Iris pigment epithelial cell (primary cell): ENCODE data around the gene RPEL1.
A peak's percentile ranks its signal among the peaks of the same experiment; 100 is the strongest.
"Not testable (repeated sequence)": the region's sequence is repeated elsewhere in the genome, so short reads cannot be mapped to it uniquely, and the experiment has no call there.

Experiments
- DNase-seq: peaks from one replicate; pipeline ENCODE4 v3.0.0-alpha.2; 2011; ENCODE audit warnings: low read depth

RPEL1 gene

GRCh38 chr10:103245587-103245986 is at the start of gene RPEL1:
TSS of gene RPEL1 (plus strand) at chr10:103245887. CDS start at chr10:103245997, 110 bp downstream.
- DNase-seq = not testable (repeated sequence)

GRCh38 chr10:103196516-103196915 is 49.2 kb upstream of the RPEL1 start:
- DNase-seq = no peak

DNA sequence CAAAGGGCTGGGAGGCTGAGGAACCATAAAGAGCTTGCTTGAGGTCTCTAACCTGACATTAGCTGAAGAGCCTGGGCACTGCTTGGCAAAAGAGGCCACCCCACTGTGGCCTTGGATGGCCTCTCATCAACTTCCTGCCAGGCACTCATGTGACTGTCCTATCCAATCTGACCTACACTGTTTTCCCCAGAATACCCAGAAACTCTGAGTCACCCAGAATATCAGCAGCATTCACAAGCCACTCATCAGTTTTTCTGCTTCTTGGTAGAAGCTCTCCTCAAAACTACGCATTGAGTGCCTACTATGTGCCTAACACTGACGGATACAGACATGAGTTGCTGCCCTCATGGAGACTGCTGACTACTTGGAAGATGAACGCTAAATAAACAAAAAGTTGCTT is 48.5 kb upstream of the RPEL1 start:
- DNase-seq = peak; percentile 86

DNA sequence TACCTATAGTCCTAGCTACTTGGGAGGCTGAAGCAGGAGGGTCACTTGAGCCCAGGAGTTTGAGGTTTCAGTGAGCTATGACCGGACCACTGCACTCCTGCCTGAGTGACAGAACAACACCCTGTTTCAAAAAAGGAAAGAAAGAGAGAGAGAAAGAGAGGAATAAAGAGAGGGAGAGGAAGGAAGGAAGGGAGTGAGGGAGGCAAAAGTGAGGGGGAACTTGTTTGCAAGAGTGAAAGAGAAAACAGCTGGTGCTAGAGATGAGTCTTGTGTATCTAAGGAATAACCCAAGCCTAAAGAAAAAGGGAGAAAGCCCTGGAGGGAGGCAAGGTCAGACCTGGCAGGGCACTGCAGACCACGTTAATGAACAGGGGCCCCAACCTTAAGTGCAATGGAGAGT is 47.8 kb upstream of the RPEL1 start:
- no peak for DNase-seq

GRCh38 chr10:103198648-103199047 is 47.0 kb upstream of the RPEL1 start:
- DNase-seq = no peak

- DNase-seq = no peak
Observed at GRCh38 chr10:103199488-103199887, 46.2 kb upstream of the RPEL1 start.

DNA sequence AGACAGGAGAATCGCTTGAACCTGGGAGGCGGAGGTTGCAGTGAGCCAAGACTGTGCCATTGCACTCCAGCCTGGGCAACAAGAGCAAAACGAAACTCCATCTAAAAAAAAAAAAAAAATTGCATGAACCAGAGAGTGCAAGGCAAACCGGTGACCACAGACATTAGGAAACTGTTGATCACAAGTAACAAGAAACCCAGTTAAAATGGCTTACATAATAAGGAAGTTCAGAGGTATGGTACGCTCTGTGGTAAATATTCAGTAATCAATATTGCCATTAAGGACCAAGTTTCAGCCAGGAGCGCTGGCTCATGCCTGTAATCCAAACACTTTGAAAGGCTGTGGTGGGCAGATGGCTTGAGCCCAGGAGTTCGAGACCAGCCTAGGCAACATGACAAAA is 43.4 kb upstream of the RPEL1 start:
- DNase-seq = no peak

DNA sequence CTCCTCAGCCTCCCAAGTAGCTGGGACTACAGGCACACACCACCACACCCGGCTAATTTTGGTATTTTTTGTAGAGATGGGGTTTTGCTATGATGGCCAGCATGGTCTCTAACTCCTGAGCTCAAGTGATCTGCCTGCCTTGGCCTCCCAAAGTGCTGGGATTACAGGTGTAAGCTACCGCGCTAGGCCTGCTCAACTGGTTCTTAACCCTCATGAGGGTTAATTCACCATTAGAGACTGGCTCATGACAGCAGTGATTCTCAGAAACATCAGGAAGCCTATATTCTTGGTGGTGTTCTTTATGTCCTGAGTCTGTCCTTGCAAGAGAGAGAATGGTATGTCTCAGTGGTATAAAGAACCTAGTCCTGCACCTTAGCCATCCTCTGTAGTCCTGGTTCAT is 42.2 kb upstream of the RPEL1 start:
- DNase-seq = no peak

DNA sequence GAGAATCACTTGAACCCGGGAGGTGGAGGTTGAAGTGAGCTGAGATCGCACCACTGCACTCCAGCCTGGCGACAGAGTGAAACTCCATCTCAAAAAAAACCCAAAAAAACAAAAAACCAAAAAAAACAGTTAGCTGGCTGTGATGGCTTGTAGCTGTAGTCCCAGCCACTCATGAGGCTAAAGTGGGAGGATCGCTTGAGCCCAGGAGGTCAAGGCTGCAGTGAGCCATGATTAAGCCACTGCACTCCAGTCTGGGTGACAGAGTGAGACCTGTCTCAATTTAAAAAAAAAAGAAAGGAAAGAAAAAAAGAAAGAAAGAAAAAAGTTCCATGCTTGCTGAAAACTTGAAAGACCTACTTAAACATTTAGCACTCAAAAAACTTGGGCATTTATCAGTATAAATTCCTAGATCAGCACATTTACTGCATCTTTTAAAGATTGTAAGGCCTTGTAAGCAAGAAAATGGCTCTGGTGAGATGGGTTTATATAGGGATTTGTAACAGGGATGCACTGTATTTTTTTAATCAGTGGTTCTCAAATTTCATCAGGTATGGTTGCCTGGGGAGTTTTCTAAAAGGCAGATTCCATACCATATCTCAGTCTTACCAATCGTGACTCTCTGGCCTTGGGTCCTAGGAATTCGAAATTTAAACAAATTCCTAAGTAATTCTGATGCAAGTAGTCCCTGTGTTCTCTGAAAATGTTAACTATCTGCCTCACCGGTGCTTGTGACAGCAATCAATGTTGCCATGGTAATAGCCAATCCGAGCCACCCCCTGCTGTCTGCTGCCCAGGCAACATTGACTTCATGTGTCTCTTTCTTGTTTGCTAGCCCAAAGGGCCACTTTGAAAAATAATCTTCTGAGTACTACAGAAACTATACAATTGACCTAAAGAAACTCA is 41.1 kb upstream of the RPEL1 start:
- peak; percentile 43 for DNase-seq

DNA sequence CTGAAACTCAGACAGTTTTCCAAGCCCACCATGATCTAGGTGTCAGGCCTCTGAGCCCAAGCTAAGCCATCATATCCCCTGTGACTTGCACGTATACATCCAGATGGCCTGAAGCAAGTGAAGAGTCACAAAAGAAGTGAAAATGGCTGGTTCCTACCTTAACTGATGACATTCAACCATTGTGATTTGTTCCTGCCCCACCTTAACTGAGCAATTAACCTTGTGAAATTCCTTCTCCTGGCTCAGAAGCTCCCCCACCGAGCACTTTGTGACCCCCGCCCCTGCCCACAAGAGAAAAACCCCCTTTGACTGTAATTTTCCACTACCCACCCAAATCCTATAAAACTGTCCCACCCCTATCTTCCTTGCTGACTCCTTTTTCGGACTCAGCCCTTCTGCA is 40.3 kb upstream of the RPEL1 start:
- DNase-seq = not testable (repeated sequence)

DNA sequence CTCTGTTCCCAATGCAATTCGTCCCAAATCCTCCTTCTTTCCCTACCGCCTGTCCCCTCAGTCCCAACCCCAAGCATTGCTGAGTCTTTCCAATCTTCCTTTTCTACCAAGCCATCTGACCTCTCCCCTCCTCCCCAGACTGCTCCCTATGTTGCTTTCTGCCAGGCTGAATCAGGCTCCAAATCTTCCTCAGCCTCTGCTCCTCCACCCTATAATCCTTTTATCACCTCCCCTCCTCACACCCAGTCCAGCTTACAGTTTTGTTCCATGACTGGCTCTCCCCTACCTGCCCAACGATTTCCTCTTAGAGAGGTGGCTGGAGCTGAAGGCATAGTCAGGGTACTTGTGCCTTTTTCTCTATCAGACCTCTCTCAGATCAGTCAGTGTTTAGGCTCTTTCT is 39.0 kb upstream of the RPEL1 start:
- not testable (repeated sequence) for DNase-seq

DNA sequence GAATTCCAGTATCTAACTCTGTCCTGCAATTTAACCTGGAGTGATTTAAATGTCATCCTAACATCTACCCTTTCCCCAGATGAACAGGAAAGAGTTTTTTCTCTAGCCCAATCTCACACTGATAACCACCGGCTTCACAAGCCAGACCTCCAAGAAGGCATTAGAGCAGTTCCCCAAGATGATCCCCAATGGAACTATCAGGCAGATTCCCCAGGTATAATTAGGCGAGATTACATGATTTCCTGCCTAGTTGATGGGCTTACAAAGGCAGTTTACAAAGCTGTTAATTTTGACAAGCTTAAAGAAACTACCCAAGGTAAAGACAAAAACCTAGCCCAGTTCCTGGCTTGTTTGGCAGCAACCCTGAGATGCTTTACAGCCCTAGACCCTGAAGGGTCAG is 38.5 kb upstream of the RPEL1 start:
- no peak for DNase-seq

GRCh38 chr10:103207643-103208042 is 38.0 kb upstream of the RPEL1 start:
- not testable (repeated sequence) for DNase-seq

GRCh38 chr10:103210262-103210661 is 35.4 kb upstream of the RPEL1 start:
- not testable (repeated sequence) for DNase-seq

- no peak for DNase-seq
Observed at GRCh38 chr10:103215601-103216000, 30.1 kb upstream of the RPEL1 start.

- DNase-seq = not testable (repeated sequence)
Observed at GRCh38 chr10:103216362-103216761, 29.3 kb upstream of the RPEL1 start.

- no peak for DNase-seq
Observed at GRCh38 chr10:103224133-103224532, 21.6 kb upstream of the RPEL1 start.

DNA sequence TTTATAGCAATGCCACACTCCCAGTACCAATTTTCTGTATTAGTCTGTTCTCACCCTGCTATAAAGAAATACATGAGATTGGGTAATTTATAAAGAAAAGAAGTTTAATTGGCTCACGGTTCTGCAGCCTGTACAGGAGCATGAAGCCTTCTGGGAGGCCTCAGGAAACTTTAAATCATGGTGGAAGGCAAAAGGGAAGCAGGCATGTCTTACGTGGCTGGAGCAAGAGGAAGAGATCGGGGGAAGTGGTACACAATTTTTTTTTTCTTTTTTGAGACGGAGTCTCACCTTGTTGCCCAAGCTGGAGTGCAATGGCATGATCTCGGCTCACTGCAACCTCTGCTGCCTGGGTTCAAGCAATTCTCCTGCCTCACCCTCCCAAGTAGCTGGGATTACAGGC is 21.0 kb upstream of the RPEL1 start:
- DNase-seq = not testable (repeated sequence)

- no peak for DNase-seq
Observed at GRCh38 chr10:103225939-103226338, 19.7 kb upstream of the RPEL1 start.

DNA sequence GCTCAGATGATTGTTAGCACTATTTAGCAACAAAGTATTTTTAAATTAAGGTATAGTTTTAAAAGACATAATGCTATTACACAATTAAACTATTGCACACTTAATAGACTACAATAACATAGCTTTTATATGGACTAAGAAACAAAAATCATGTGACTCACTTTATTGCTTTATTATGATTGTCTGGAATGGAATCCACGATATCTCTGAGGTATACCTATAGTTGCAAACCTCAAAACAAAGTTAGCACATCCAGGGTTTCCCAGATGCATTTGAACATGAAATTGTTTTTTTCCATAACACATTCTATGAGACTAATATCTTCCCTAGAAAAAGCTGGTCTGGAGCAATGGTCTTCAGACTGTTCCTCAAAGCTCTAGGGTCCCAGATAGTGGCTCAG is 18.3 kb upstream of the RPEL1 start:
- DNase-seq = peak; percentile 57

DNA sequence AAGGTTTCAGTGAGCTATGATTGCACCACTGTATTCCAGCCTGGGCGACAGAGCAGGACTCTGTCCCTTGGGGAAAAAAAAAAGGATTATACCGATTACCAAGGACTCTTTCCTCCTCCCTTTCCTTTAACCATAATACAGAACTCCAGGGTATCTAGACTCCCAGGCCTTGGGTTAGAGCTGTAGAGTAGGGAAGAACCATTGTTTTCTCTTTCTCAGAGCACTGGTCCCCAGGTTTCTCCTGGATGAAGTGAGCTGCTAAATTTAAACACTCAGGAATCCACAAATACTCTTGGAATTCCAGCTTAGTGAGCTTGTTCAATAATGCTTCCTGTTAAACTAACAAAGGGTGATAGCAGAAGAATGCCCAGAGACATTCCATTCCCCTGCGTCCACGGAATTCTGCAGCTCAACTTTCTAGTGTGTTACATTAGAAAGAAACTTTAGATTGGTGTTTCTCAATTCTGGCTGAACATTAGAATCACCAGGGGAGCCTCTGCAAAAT is 14.6 kb upstream of the RPEL1 start:
- peak; percentile 92 for DNase-seq

- no peak for DNase-seq
Observed at GRCh38 chr10:103232131-103232673, 13.5 kb upstream of the RPEL1 start.

DNA sequence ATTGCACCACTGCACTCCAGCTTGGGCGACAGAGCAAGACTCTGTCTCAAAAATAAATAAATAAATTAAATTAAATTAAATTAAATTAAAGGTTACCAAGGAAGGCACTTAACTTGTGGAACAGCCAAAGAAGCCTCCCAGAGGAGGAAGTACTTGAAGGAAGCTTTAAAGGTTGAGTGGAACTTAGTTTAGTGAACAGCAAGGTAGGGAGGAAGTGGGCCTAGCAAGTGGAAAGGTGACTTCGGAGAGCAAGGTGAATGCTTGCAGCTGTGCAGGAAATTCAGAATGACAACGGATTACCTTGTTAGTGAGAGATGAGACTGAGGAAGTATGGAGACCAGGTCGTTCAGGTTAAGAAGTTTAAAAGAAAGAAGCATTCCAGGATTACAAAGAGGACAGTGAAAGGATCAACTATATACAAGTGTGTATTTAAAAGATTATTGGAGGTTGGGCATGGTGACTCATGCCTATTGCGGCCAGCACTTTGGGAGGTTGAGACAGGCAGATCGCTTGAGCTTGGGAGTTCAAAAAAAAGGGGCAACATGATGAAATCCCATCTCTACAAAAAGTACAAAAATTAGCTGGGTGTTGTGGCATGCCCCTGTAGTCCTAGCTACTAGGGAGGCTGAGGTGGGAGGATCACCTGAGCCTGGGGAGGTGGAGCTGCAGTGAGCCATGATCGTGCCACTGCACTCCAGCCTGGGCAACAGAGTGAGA is 12.8 kb upstream of the RPEL1 start:
- peak; percentile 92 for DNase-seq
